Activated CD4-positive, alpha-beta T cell treated with anti-CD3 and anti-CD28 coated beads for 36 hours (primary cell): ENCODE measurements around the gene TIGIT. TPM values are rescaled to one million over a fixed set of nuclear protein-coding genes. Genes with fewer than 3 reads are reported as not detected.

ENCODE experiments used
- ATAC-seq: fragments of 200-7000 bp; cut with Tn5 transposase; one replicate; pipeline ENCODE4 v1.10.0; 2021; ENCODE audit warnings: mild to moderate bottlenecking, moderate library complexity
- CTCF ChIA-PET: fragments of 350-600 bp; sonication (Branson Sonifier 250); formaldehyde crosslinking; loops from one replicate; lab custom pipeline; 2021; ENCODE audit warnings: antibody characterized with exemption; lab: Charles Lee
- POLR2A ChIA-PET: fragments of 350-600 bp; sonication (Branson Sonifier 250); formaldehyde crosslinking; loops from one replicate; lab custom pipeline; 2021; ENCODE audit warnings: antibody characterized with exemption, inconsistent platforms; lab: Charles Lee
- DNase-seq: peaks from one replicate; pipeline ENCODE4 v3.0.0-alpha.2; 2020
- H3K27ac Mint-ChIP-seq: one replicate; pipeline ENCODE4 v1.8.0; 2021; ENCODE audit warnings: mixed read lengths
- H3K27me3 Mint-ChIP-seq: one replicate; pipeline ENCODE4 v1.8.0; 2021; ENCODE audit warnings: mixed read lengths
- H3K36me3 Mint-ChIP-seq: one replicate; pipeline ENCODE4 v1.8.0; 2021; ENCODE audit warnings: low read depth, mixed read lengths
- H3K4me1 Mint-ChIP-seq: one replicate; pipeline ENCODE4 v1.8.0; 2021; ENCODE audit warnings: mixed read lengths
- H3K4me3 Mint-ChIP-seq: one replicate; pipeline ENCODE4 v1.8.0; 2021; ENCODE audit warnings: mild to moderate bottlenecking, moderate library complexity, mixed read lengths
- H3K9me3 Mint-ChIP-seq: one replicate; pipeline ENCODE4 v1.8.0; 2021; ENCODE audit warnings: low read depth, mixed read lengths
- intact Hi-C, 2 experiments: fragments of 100-400 bp; cut with DNase I in 1 of 2; cut with micrococcal nuclease in 1 of 2; formaldehyde crosslinking; loops; one replicate each; pipeline versions ENCODE4 v1.14.2 to v1.15.1; 2022 to 2024; cut with DNase I, micrococcal nuclease
- total RNA-seq, 2 experiments: library from RNA; stranded (reverse); gene quantifications; one replicate each; pipeline ENCODE4 v1.2.3, GENCODE V29; 2021

Gene TIGIT
- total RNA-seq, 2 experiments from 2014 or later, result 23.5 to 25.5 TPM

GRCh38 chr3:114286266-114286665 is 7.6 kb upstream of the TIGIT start:
- POLR2A ChIA-PET, result no interaction called here
- Mint-ChIP-seq H3K36me3 (no peaks in the 10 kb centered on the region), H3K4me1 (peaks cover 23% of the 10 kb centered on the region), H3K4me3 (no peak overlapping the region), H3K9me3 (no peaks in the 10 kb centered on the region), H3K27me3 (no peaks in the 10 kb centered on the region), H3K27ac (peak overlapping the region; percentile 85)
- intact Hi-C loops, result no loop called here
- CTCF ChIA-PET, result interaction anchor here (0.6 to 2.8 kb wide), 6 partner anchors 9 to 1234 kb away, joined by 3 to 11 read pairs (median 4); partner anchors contain the start of gene TIGIT
- ATAC-seq (no peak), DNase-seq (no peak)

- H3K27ac Mint-ChIP-seq, result peak overlapping the region; percentile 91
- H3K27me3 Mint-ChIP-seq, result no peaks in the 10 kb centered on the region
- H3K9me3 Mint-ChIP-seq, result no peaks in the 10 kb centered on the region
- ChIA-PET CTCF (interaction anchor here (0.5 to 3.8 kb wide), 38 partner anchors 9 to 1926 kb away, joined by 3 to 27 read pairs (median 4); no protein-coding TSS in a partner anchor), POLR2A (interaction anchor here (0.6 to 1.8 kb wide), 3 partner anchors 78 to 832 kb away, joined by 3 to 5 read pairs (median 3); no protein-coding TSS in a partner anchor)
- peak overlapping the region; percentile 51 for H3K4me3 Mint-ChIP-seq
- H3K36me3 Mint-ChIP-seq, result peaks cover 3% of the 10 kb centered on the region
- DNase-seq, result peak; percentile 94
- ATAC-seq, result peak; percentile 76
- peaks cover 34% of the 10 kb centered on the region for H3K4me1 Mint-ChIP-seq
- intact Hi-C loops, result loop anchor here (1.0 to 5.0 kb wide), 7 partner anchors 41 to 138 kb away; no protein-coding TSS in a partner anchor
Observed at GRCh38 chr3:114290911-114291901, 2.6 kb upstream of the TIGIT start.

GRCh38 chr3:114294940-114295480 is 1.2 kb downstream of the TIGIT start:
- peak; percentile 21 for DNase-seq
- H3K9me3 Mint-ChIP-seq, result no peaks in the 10 kb centered on the region
- peaks cover 4% of the 10 kb centered on the region for H3K36me3 Mint-ChIP-seq
- H3K4me1 Mint-ChIP-seq, result peaks cover 32% of the 10 kb centered on the region
- intact Hi-C loops, result loop anchor here (5.0 kb wide), 3 partner anchors 37 to 83 kb away; no protein-coding TSS in a partner anchor
- CTCF ChIA-PET, result interaction anchor here (1.0 to 2.9 kb wide), 5 partner anchors 9 to 39 kb away, joined by 3 to 11 read pairs (median 3); no protein-coding TSS in a partner anchor
- ATAC-seq, result peak; percentile 11
- peak overlapping the region; percentile 62 for H3K4me3 Mint-ChIP-seq
- H3K27me3 Mint-ChIP-seq, result no peaks in the 10 kb centered on the region
- POLR2A ChIA-PET, result no interaction called here
- peak overlapping the region; percentile 79 for H3K27ac Mint-ChIP-seq

- DNase-seq (no peak), ATAC-seq (no peak)
- H3K27ac Mint-ChIP-seq, result peak overlapping the region; percentile 5
- peaks cover 9% of the 10 kb centered on the region for H3K36me3 Mint-ChIP-seq
- H3K4me1 Mint-ChIP-seq, result peaks cover 25% of the 10 kb centered on the region
- H3K27me3 Mint-ChIP-seq, result no peaks in the 10 kb centered on the region
- ChIA-PET CTCF (interaction anchor here (0.6 to 2.9 kb wide), 7 partner anchors 10 to 146 kb away, joined by 3 to 11 read pairs (median 3); no protein-coding TSS in a partner anchor), POLR2A (no interaction called here)
- intact Hi-C loops, result no loop called here
- H3K4me3 Mint-ChIP-seq, result peak overlapping the region; percentile 62
- H3K9me3 Mint-ChIP-seq, result no peaks in the 10 kb centered on the region
Observed at GRCh38 chr3:114295946-114296345, 2.1 kb downstream of the TIGIT start.

GRCh38 chr3:114299421-114299820 is 5.6 kb downstream of the TIGIT start:
- DNase-seq (peak; percentile 53), ATAC-seq (peak; percentile 52)
- Mint-ChIP-seq H3K9me3 (no peaks in the 10 kb centered on the region), H3K4me1 (peaks cover 4% of the 10 kb centered on the region), H3K27me3 (no peaks in the 10 kb centered on the region), H3K36me3 (peaks cover 13% of the 10 kb centered on the region), H3K4me3 (peak overlapping the region; percentile 1), H3K27ac (peak overlapping the region; percentile 17)
- ChIA-PET CTCF (interaction anchor here (0.6 to 2.8 kb wide), 7 partner anchors 8 to 156 kb away, joined by 3 to 11 read pairs (median 4); no protein-coding TSS in a partner anchor), POLR2A (no interaction called here)
- intact Hi-C loops, result loop anchor here (2.0 kb wide), 1 partner anchor 147 kb away; no protein-coding TSS in a partner anchor

GRCh38 chr3:114299941-114300624 is 6.3 kb downstream of the TIGIT start:
- H3K27me3 Mint-ChIP-seq, result no peaks in the 10 kb centered on the region
- ATAC-seq (no peak), DNase-seq (no peak)
- POLR2A ChIA-PET, result no interaction called here
- H3K27ac Mint-ChIP-seq, result no peak overlapping the region
- CTCF ChIA-PET, result interaction anchor here (0.6 to 2.8 kb wide), 8 partner anchors 9 to 148 kb away, joined by 3 to 11 read pairs (median 4); no protein-coding TSS in a partner anchor
- H3K36me3 Mint-ChIP-seq, result peaks cover 11% of the 10 kb centered on the region
- intact Hi-C loops, result loop anchor here (2.0 to 10.0 kb wide), 2 partner anchors 147 to 1485 kb away; no protein-coding TSS in a partner anchor
- peaks cover 7% of the 10 kb centered on the region for H3K4me1 Mint-ChIP-seq
- H3K9me3 Mint-ChIP-seq, result no peaks in the 10 kb centered on the region
- peak overlapping the region; percentile 1 for H3K4me3 Mint-ChIP-seq

- peaks cover 45% of the 10 kb centered on the region for H3K4me1 Mint-ChIP-seq
- CTCF ChIA-PET, result interaction anchor here (0.7 to 3.0 kb wide), 9 partner anchors 13 to 152 kb away, joined by 3 to 27 read pairs (median 4); partner anchors contain the start of gene TIGIT
- H3K9me3 Mint-ChIP-seq, result no peaks in the 10 kb centered on the region
- intact Hi-C loops, result loop anchor here (5.0 to 10.0 kb wide), 3 partner anchors 95 to 1477 kb away; no protein-coding TSS in a partner anchor
- ATAC-seq (peak; percentile 30), DNase-seq (peak; percentile 55)
- peak overlapping the region; percentile 95 for H3K27ac Mint-ChIP-seq
- peaks cover 22% of the 10 kb centered on the region for H3K36me3 Mint-ChIP-seq
- H3K4me3 Mint-ChIP-seq, result peak overlapping the region; percentile 40
- POLR2A ChIA-PET, result interaction anchor here (1.8 to 2.2 kb wide), 3 partner anchors 23 to 94 kb away, joined by 6 to 9 read pairs (median 6); no protein-coding TSS in a partner anchor
- no peaks in the 10 kb centered on the region for H3K27me3 Mint-ChIP-seq
Observed at GRCh38 chr3:114307222-114307830, 13.5 kb downstream of the TIGIT start.

- DNase-seq, result no peak
- ChIA-PET POLR2A (interaction anchor here (1.8 to 2.2 kb wide), 3 partner anchors 22 to 94 kb away, joined by 6 to 9 read pairs (median 6); no protein-coding TSS in a partner anchor), CTCF (interaction anchor here (0.7 to 3.0 kb wide), 7 partner anchors 13 to 110 kb away, joined by 3 to 27 read pairs (median 4); partner anchors contain the start of gene TIGIT)
- Mint-ChIP-seq H3K36me3 (peaks cover 22% of the 10 kb centered on the region), H3K4me1 (peaks cover 46% of the 10 kb centered on the region), H3K4me3 (peak overlapping the region; percentile 40), H3K9me3 (no peaks in the 10 kb centered on the region), H3K27me3 (no peaks in the 10 kb centered on the region), H3K27ac (peak overlapping the region; percentile 95)
- intact Hi-C loops, result loop anchor here (2.0 to 10.0 kb wide), 5 partner anchors 21 to 1477 kb away; no protein-coding TSS in a partner anchor
- ATAC-seq, result peak; percentile 4
Observed at GRCh38 chr3:114307832-114308231, 14.0 kb downstream of the TIGIT start.

- Mint-ChIP-seq H3K4me1 (peaks cover 52% of the 10 kb centered on the region), H3K27ac (peak overlapping the region; percentile 95), H3K4me3 (peak overlapping the region; percentile 40), H3K27me3 (no peaks in the 10 kb centered on the region), H3K9me3 (no peaks in the 10 kb centered on the region), H3K36me3 (peaks cover 22% of the 10 kb centered on the region)
- ATAC-seq (peak; percentile 54), DNase-seq (no peak)
- intact Hi-C loops, result loop anchor here (2.0 to 10.0 kb wide), 5 partner anchors 20 to 1476 kb away; no protein-coding TSS in a partner anchor
- ChIA-PET CTCF (interaction anchor here (0.6 to 3.0 kb wide), 6 partner anchors 14 to 454 kb away, joined by 3 to 27 read pairs (median 5); partner anchors contain the start of gene TIGIT), POLR2A (interaction anchor here (1.8 to 1.9 kb wide), 2 partner anchors 22 to 95 kb away, joined by 6 to 9 read pairs; no protein-coding TSS in a partner anchor)
Observed at GRCh38 chr3:114308377-114308776, 14.5 kb downstream of the TIGIT start.
